Endometrium (tissue), 2 donors: Measurements from ENCODE around the gene RRP15.
"Not testable (repeated sequence)": the region's sequence is repeated elsewhere in the genome, so short reads cannot be mapped to it uniquely, and the experiment has no call there.

ENCODE experiments used
- FAIRE-seq: peaks from 2 replicates; lab custom pipeline; 2012; peaks lifted over from hg19 to GRCh38; lab: Jason Lieb, UNC
- donor health status: control.
- donor health status: control.

Gene RRP15

DNA sequence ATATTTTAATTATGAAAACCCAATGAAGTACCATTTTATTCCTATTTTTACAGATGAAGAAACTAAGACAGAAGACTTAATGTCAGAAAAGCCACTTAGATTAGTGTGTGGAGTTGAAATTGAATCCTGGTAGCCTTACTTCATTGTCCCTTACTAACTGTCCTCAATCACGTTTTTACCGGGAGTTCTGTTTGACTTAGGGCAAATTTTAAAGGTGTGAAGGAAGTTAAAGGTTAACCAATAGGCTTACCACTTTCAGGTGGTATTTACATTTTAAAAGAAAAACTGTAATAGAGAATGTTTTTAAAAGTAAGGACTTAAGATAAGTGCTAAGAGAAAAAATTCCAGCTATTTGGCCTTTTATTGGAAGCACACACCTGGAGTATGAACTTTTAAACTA is 12.4 kb downstream of the RRP15 start:
- no peak for FAIRE-seq

DNA sequence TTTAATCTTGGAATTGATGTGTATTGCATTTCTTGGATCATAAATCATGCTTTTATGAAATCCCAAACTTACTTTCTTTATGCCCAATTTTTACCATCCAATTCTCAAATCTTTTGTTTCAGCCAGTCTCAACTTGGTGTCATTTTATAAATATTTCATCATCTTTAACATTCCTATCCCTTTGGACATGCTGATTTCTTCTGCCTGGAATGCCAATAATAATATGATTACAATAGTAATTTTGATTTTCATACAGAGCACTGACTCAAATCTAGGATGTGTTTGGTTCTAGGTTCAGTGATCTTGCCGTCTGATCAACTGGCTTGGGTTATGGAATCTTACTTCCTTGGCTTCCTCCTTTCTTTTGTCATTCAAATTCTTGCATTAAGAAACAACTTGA is 12.8 kb downstream of the RRP15 start:
- FAIRE-seq, result no peak

DNA sequence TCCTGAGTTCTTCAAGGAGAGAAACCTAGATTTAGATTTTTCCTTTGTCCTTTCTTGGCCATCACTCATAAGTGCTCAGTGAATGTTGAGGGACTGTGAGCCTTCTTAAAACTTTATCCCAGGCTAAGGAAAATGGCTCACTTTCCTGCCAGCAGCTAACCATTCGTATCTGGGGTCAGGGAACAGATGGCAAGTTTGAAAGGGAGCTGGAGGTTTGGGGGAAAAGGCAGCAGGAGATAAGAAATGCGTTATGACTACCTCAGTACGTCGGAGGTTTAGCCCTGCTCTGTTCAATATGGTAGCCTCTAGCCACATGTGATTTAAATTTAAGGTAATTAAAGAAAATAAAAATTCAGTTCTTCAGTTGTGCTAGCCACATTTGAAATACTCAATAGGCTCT is 13.3 kb downstream of the RRP15 start:
- FAIRE-seq, result no peak

DNA sequence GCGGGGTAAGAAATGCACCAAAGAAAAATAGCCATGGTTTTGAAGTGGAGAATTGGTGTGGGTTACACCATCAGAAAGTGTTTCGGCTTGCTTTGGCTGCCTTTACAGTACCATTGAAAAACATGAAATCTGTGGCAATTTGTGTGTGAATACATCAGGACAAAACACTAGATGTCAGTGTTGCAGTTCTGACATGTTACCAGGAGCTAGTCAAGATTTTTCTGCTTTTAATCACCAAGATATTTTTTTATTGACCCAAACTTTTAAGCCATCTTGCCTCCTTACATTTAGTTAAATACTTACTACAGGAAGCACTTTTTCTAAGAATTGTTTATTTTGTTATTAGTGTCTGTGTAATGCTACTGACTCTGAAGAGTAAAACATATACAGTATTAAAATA is 14.3 kb downstream of the RRP15 start:
- FAIRE-seq, result peak; percentile 72

DNA sequence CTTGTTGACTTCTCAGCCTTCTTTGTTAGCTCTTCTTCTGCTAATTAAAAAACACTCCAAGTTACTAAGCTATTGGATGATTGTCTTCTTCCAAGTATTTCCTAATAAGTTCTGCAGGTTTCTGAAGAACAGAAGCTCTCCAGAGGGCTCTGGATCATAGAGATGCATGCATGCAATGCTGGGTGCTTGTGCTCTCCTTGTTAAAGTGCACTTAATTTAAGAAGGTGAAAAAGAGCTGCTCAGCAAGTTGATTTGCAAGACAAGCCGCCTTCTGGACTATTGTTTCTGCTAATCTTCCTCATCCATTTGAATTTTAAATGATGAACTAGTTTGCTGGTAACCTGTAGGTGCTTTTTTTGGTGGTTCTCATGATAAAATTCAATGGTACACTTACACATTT is 16.1 kb downstream of the RRP15 start:
- no peak for FAIRE-seq

DNA sequence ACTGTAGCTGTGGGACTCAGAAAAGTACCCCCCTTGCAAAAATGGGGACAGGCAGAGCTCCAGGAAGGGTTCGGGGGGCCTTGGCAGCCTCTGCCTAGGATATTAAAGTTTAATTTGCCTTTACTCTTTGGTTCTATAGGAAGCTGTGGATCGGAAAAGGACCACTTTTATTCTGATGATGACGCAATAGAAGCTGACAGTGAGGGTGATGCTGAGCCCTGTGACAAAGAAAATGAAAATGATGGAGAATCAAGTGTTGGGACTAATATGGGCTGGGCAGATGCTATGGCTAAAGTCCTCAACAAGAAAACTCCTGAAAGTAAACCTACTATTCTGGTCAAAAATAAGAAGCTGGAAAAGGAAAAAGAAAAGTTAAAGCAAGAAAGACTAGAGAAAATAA is 17.1 kb downstream of the RRP15 start:
- FAIRE-seq, result no peak

DNA sequence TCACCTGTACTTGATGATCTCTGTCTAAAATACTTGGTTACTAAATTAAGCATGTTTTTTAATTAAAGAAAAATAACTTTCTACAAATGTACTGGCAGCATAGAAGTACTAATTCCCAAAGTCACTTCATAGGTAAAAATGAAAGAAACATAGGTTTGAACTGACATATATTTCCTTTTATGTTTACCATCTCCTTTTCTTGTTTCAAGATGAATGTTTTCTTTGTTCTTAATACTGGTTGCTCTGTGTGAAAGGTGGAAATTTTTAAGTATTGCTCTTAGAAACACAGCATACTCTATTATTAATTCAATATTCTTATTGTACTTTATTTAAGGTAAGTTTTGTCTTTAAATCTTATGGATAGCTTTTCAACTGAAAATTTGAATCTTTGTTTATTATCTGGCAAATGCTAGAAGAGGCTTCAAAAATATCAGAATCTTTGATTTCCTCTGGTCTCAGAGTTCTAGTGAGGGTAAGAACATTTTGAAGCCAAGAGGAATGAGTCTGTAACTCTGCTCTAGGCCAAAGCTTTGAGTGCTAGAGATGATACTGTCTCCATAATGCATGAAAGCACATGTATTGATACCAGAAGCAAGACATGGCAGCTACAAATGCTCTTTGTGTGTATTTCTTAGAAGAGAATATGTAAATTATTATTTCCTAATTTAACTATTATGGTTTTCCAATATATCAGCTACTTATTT is 18.2 kb downstream of the RRP15 start:
- FAIRE-seq, result no peak

DNA sequence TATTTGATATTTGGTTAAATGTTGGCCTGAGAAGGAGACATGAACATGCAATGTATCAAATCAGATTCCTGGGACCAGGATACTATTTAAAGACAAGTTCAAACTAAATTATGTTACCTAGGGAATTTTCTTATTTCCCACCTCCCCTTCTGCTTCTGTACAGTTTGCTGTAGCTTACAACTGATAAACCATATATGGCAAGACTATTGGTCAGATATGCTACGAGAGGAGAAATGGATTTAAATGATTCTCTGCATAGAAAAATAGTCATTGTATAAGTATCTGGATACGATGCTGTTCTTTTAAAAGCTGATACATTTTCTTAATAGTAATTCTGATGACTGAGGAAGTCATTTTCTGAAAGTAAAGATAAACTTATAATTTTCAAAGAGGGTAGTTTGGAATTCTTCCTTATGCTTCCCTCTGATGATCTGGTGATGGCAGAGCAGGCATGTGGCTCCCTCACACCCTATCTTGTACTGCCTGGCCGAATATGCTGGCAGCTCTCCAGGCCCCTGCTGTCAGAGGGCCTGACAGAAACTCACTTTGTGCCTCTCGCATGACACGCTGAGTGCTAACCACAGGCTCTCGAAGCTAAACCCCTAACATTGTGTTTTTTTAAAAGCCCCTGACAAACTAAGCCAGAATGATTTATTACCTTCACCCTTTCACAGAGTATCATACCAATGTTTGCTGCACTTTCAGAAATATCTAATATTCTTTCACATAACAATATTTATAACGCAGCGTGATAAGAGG is 19.4 kb downstream of the RRP15 start:
- FAIRE-seq, result no peak

DNA sequence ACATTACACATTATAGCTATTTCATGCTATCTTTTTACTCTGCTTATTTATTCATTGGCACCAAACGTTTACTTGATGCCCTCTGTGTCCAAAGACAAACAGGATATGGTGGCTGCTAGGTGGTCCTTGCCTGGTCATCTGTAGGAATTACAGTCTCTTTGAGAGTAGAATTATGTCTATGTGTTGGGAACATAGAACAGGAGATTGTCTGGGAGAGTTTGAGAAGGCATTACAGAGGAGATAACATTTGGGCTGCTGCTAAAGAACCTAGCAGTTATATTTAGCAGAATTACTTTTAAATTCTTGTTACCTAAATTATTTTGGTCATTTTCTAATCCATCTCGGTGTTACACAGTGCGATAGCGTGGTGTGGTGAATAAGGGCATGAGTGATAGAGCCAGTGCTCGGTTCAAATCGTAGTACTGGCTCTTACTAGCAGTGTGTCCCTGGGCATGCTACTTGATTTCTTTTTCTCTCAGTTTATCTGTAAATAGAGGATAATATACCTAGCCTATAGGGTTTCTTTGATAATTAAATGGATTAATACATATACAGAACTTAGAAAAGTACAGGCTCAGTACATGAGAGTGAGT is 20.5 kb downstream of the RRP15 start:
- no peak for FAIRE-seq

DNA sequence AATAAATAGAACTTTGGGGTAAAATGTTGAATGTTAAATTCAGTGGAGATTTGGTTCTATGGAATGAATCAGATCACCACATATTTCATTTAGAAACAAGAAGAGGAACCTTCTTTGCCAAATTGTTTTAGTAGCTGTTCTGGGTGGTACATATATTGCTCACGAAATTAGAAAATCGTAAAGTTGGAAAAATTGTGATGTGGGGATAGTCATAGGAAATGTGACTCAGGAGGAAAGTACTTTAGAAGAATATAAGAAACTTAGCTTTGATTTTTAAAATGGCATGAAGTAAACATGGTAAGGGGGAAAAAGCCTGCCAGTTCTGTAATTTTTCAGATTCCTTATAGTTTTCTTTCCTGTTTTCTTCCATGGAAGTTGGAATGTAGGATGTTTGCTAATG is 27.4 kb downstream of the RRP15 start:
- FAIRE-seq, result no peak

DNA sequence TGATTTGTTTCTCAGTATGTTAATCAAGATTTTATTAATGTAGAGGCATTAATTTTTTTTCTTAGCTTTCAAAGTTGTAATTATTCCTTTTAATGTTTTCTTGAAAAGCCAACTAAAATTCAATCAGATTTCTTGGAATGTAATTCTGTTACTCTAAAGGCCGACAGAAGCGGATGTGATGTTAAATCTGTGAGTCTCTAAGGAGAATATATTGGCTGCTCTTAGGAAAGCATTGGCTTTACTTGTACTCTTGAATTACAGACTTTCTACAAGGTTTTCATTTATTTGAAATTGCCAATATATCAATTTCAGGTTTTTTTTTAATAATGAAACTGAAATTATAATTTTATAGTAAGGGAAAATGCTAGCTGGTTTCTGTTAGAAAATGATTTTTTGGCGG is 29.2 kb downstream of the RRP15 start:
- FAIRE-seq, result no peak

DNA sequence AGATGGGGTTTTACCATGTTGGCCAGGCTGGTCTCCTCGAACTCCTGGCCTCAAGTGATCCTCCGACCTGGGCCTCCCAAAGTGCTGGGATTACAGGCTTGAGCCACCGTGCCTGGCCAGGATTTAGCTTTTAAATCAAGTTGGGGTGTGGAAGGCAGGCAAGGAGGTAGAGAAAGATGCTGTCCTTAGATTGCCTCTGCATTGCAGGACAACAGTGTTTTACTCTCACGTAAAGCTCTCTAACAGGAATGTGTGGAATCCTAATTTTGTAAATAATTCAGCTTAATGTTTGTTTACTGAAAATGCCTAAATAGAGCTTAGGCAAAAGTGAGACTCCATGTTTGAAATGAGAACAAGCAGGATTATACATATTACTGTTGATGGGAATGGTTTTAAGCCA is 30.5 kb downstream of the RRP15 start:
- FAIRE-seq, result no peak

DNA sequence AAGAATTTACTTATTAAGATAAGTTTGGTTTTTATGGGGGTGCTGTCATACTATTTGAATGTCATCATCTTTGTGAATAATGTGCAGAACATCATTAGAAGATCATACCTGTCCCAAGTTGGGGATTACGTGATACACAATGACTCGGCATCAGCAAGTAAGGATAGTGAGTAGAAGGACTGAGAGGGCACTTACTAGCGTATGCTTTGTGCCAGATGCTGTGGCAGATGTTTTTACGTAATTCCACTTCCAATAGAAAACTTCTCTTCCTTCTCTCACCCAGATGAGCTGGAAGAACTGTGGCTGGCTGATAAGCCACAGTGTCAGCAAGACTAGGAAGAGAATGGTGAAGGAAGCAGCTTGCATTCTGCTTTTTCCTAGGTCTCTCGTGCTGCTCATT is 32.0 kb downstream of the RRP15 start:
- no peak for FAIRE-seq

DNA sequence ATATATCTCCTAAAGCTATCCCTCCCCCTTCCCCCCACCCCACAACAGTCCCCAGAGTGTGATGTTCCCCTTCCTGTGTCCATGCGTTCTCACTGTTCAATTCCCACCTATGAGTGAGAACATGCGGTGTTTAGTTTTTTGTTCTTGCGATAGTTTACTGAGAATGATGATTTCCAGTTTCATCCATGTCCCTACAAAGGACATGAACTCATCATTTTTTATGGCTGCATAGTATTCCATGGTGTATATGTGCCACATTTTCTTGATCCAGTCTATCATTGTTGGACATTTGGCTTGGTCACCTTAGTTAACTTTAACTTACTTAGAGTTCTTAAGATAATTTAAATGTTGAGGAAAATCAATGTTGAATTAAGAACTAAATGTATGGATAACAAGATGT is 35.1 kb downstream of the RRP15 start:
- not testable (repeated sequence) for FAIRE-seq

DNA sequence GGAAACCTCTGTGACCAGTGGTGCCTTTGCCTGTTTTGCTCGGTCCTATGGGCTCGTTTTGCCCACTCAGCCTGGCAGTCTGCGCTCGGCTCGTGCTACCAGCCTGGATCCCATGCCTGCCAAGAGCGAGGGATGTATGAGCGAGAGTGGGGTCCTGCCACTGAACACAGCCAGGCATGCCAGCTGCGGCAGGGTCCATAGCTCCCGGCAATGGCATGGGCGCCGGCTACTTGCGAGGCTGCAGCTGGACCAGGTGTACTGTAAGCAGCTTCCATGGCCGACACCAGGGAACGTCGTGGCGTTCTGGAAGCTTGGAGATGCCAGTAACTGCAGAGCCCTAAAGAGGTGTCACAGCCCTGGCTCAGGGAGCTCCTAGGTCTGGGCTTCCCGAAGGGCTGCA is 37.7 kb downstream of the RRP15 start:
- FAIRE-seq, result no peak

DNA sequence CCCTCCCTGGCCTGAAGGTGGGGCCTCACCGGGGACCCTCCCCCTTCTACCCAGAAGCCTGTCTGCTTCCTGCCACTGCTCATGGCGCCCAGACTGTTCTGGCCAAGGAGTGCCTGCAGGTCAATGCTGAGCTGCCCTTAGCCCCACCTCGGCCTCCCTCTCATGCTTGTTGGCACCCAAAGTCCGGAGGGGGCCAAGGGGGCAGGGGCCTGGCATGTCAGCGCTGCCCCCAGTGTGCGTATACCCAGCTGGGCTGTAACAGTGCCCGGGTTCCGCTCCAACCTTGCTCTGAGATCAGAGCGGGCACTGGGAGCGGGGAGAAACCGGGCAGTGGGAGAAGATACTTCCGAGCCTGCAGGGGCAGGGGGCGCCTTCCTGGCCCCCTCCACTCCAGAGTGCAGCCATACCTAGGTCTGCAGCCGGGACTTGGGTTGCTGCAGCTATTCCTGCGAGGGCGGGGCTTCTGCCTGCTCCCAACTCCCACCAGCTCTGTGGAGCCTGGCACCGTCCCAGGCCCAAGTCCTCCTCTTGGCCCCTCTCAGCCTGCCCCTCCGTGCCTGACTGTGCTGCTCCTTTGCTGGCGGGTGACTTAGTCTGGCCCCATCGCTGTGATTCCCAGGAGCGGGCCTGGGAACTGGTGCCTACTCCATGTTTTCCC is 38.6 kb downstream of the RRP15 start:
- no peak for FAIRE-seq

DNA sequence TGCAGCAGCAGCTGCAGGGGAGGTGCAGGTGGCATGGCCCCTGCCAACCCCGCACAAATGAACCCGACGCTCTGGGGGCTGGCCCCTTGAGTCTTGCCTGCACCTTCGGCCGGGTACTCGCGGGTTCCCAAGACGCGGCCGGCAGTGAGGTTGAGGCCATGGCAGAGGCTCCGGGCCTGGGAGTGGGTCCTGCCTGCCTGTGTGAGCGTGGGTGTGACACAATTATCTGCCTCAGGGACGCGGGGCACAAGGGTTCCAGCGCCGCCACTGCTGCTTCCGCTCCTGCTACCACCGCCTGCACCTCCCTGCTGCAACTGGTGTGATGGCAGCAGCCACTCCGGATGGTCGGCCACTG is 39.1 kb downstream of the RRP15 start:
- FAIRE-seq, result no peak

DNA sequence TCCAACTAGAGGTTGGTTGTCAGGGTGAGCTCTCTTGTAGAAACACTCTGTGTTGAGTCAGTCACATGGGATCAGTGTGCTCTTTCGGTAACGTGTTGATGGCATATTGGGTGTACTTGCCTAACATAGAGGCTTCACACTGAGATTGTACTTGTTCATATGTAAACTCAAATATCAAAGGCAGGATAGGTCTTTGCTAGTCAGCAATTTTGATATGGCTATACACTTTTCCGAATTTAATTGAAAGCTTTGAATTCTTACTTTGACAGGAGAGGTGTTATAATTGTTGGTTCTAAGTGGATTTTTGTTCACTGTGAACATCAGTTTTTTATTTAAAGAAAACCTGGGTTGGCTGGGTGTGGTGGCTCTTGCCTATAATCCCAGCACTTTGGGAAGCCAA is 43.7 kb downstream of the RRP15 start:
- FAIRE-seq, result no peak

DNA sequence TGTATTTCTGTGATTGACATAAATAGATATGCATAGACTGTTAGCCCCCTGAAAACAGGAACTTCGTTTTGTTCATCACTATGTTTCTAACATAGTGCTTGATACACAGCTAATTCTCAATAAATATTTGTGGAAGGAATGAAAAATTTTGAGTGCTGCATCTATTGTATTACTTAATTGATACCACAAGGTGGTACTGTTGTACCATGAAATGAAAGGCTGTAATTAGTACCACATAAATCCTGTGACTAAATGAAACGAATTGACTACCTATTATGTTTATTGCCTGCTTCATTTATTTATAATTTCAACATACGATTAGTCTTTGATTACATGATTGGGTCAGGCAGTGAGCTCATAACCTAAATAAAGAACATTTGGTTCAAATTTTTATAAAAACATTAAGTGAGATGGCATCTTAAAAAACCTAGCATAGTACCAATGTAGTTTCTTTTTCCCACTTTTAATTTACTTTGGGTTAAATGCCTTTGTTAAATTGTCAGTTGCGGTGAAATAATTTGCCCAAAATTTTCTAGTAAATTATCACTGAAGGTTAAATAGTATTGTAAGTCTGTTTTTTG is 45.0 kb downstream of the RRP15 start:
- peak; percentile 95 for FAIRE-seq

DNA sequence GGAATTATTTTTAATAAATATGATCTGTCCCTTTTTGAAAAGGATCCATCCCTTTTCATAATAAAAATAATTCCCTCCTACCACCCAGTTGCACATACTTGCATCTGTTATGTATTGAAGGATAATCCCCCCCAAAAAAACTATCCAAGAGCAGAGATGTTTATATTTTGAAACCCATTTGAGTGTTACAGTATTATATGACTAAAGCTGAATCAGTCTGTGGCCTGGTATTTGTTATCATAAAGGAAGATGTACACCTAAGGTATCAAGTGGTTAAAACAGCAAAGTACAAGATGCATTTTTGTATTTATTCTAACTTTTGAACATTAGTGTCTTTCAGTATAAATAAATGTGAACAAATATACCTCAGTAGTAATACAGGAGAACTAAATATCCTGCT is 47.3 kb downstream of the RRP15 start:
- FAIRE-seq, result no peak

DNA sequence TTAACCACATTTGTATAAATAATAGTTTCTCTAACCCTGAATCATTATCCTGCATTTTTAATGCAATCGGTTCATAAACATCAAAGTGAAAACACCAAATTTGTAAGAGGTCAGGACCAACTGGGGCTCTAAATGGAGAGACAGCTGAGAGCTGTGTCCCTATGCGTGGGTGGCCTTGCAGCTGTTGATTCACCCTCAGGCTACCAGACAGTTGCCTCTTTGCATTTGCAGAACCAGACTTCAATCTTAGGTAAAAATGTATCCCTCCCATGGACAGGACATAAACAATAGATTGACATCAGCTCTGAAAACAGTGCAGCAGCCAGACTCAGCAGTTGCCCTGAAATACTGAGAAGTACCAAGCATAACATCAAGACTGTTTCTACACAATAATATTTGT is 51.2 kb downstream of the RRP15 start:
- FAIRE-seq, result no peak

DNA sequence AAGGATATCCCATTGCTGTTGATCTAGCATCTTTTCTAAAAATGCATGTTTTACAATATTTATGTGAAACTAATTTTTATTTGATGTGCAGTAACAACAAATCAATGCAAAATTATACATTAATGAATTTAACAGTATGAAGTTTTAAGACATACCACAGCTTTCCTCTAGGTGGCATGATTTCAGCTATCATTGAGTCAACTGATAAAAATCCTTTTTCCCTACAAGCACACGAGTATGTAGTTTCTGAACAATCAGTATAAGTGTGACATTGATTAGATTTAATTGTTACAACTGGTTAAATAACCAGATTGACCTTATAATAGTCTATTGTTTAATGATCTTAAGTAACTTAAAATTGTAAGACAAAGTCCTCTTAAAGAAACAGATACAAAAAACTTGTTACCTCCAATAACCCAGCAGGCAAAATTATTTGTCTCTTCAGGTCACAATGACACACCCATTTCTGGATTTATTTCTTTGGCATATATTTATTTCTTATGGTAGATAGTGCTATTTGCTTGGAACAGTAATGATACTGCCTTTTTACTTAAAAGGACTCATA is 54.3 kb downstream of the RRP15 start:
- FAIRE-seq, result peak; percentile 97

DNA sequence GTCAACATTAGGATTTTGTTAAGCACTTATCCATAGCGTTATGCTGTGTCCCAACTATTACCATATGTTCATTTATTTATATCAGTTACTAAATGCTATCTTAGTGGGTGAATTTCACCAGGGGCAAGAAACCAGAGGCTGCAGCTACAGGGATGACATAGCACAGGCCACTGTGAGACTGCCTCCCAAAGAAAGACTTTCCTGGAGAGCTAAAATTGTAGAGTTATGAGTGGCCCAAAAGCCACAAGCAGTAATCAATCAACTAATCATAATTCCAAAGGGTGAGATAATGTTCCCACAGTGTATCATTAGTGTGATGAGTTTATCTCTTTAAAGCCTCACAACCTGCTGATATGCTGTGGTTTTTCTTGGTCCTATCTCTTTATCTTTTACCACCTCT is 56.2 kb downstream of the RRP15 start:
- no peak for FAIRE-seq
